Liver (tissue), 9 donors: Measurements from ENCODE around the gene TIRAP. TPM values are rescaled to one million over a fixed set of nuclear protein-coding genes. Genes with fewer than 3 reads are reported as not detected.
"Not testable (repeated sequence)": the region's sequence is repeated elsewhere in the genome, so short reads cannot be mapped to it uniquely, and the experiment has no call there.

ENCODE experiments used
- DNase-seq: peaks from one replicate; pipeline ENCODE4 v3.0.0-alpha.2; 2017; ENCODE audit warnings: low spot score
- H3K27ac ChIP-seq, 2 donors: one replicate each; pipeline ENCODE4 v1.7.0; 2013; ENCODE audit warnings: inconsistent platforms in 2 of 2, low read length in 2 of 2, control low read depth in 1 of 2, low read depth in 1 of 2, mild to moderate bottlenecking in 1 of 2
- H3K27me3 ChIP-seq, 4 donors: one replicate each; pipeline versions ENCODE4 v1.6.1 to v1.7.0; 2013; ENCODE audit warnings: low read length in 3 of 4, inconsistent platforms in 1 of 4, mild to moderate bottlenecking in 1 of 4, moderate library complexity in 1 of 4; ENCODE audit not compliant: control insufficient read depth in 4 of 4, insufficient read depth in 4 of 4
- H3K36me3 ChIP-seq, 4 donors: one replicate each; pipeline versions ENCODE4 v1.6.1 to v1.7.0; 2013; ENCODE audit warnings: low read length in 3 of 4, mild to moderate bottlenecking in 3 of 4, low read depth in 1 of 4, moderate library complexity in 1 of 4; ENCODE audit not compliant: control insufficient read depth in 4 of 4, insufficient read depth in 3 of 4
- H3K4me1 ChIP-seq, 4 donors: one replicate each; pipeline versions ENCODE4 v1.6.1 to v1.7.0; 2013; ENCODE audit warnings: low read length in 3 of 4, mild to moderate bottlenecking in 3 of 4, moderate library complexity in 1 of 4; ENCODE audit not compliant: control insufficient read depth in 4 of 4, insufficient read depth in 4 of 4
- H3K4me3 ChIP-seq, 3 donors: one replicate each; pipeline versions ENCODE4 v1.6.1 to v1.7.0; 2013; ENCODE audit warnings: low read length in 3 of 3, control low read depth in 1 of 3, low read depth in 1 of 3, mild to moderate bottlenecking in 1 of 3
- H3K9ac ChIP-seq, 2 donors: one replicate each; pipeline ENCODE4 v1.7.0; 2013; ENCODE audit warnings: low read length in 2 of 2, mild to moderate bottlenecking in 2 of 2, moderate library complexity in 2 of 2, control low read depth in 1 of 2, low read depth in 1 of 2
- H3K9me3 ChIP-seq, 4 donors: one replicate each; pipeline versions ENCODE4 v1.6.1 to v1.7.0; 2013; ENCODE audit warnings: low read length in 3 of 4; ENCODE audit not compliant: control insufficient read depth in 4 of 4
- EGR1 ChIP-seq, 2 donors: IDR thresholded peaks; 2 replicates each; pipeline ENCODE4 v1.6.1; 2016 to 2018; ENCODE audit warnings: antibody characterized with exemption in 2 of 2, low read depth in 2 of 2
- FOXA1 ChIP-seq: IDR thresholded peaks from 2 replicates; pipeline ENCODE4 v1.6.1; 2016; ENCODE audit warnings: antibody characterized with exemption
- FOXA2 ChIP-seq: IDR thresholded peaks from 2 replicates; pipeline ENCODE4 v1.6.1; 2016; ENCODE audit warnings: antibody characterized with exemption
- GABPA ChIP-seq, 2 donors: IDR thresholded peaks in 1 of 2; conservative IDR thresholded peaks in 1 of 2; 2 replicates each; pipeline ENCODE4 v1.6.1; 2016; ENCODE audit warnings: antibody characterized with exemption in 2 of 2, mild to moderate bottlenecking in 1 of 2, moderate library complexity in 1 of 2
- HNF4A ChIP-seq, 2 donors: conservative IDR thresholded peaks; 2 replicates each; pipeline ENCODE4 v1.6.1; 2016; ENCODE audit warnings: antibody characterized with exemption in 2 of 2, mild to moderate bottlenecking in 2 of 2
- HNF4G ChIP-seq: IDR thresholded peaks from 2 replicates; pipeline ENCODE4 v1.6.1; 2016; ENCODE audit warnings: antibody characterized with exemption
- NR2F2 ChIP-seq: IDR thresholded peaks from 2 replicates; pipeline ENCODE4 v1.6.1; 2016; ENCODE audit warnings: antibody characterized with exemption
- REST ChIP-seq: IDR thresholded peaks from 2 replicates; pipeline ENCODE4 v1.6.1; 2016; ENCODE audit warnings: antibody characterized with exemption, mild to moderate bottlenecking
- SP1 ChIP-seq: IDR thresholded peaks from 2 replicates; pipeline ENCODE4 v1.6.1; 2018; ENCODE audit warnings: antibody characterized with exemption, mild to moderate bottlenecking
- TAF1 ChIP-seq: conservative IDR thresholded peaks from 2 replicates; pipeline ENCODE4 v1.6.1; 2016; ENCODE audit warnings: antibody characterized with exemption, mild to moderate bottlenecking
- YY1 ChIP-seq: IDR thresholded peaks from 2 replicates; pipeline ENCODE4 v1.6.1; 2016; ENCODE audit warnings: antibody characterized with exemption, mild to moderate bottlenecking
- ZBTB33 ChIP-seq: IDR thresholded peaks from 2 replicates; pipeline ENCODE4 v1.6.1; 2016; ENCODE audit warnings: antibody characterized with exemption
- WGBS: extraction: QIAGEN DNeasy Blood & Tissue Kit; methylation state at CpG from one replicate; pipeline ENCODE4 v1.1.7; 2013; 5-methylcytosine and 5-hydroxymethylcytosine counted together
- polyA plus RNA-seq, 2 donors: library from polyadenylated mRNA; stranded (reverse) in 1 of 2; unstranded in 1 of 2; fragments of 200-250 nt in 1 of 2; fragments of >200 nt in 1 of 2; fragmentation: Nextera tagmentation in 1 of 2; extraction: Ambion mirVana in 1 of 2; gene quantifications; one replicate each; pipeline versions ENCODE4 v1.2.1 to v1.2.3, GENCODE V29; 2013 to 2015
- total RNA-seq, 2 donors: library from RNA; depleted of rRNA; stranded (reverse); fragments of >200 nt; gene quantifications; one replicate each; pipeline ENCODE4 v1.2.3, GENCODE V29; 2014
- TF ChIP-seq, protein P1 (sequence below): IDR thresholded peaks from 2 replicates; pipeline ENCODE4 v1.6.1; 2016; ENCODE audit warnings: antibody characterized with exemption
- TF ChIP-seq, protein P2 (sequence below): IDR thresholded peaks from 2 replicates; pipeline ENCODE4 v1.6.1; 2016; ENCODE audit warnings: antibody characterized with exemption
- donor health status: healthy.
- donor health status: healthy.
- donor health status: healthy.
- donor health status: healthy.
- donor health status: healthy.

The TIRAP gene
- total and polyA plus RNA-seq, 4 donors: 3.9 to 9.5 (median 6.4) TPM

- no peak for DNase-seq
- 93% methylated on average over 4 of the region's 4 CpGs for WGBS
- Histone ChIP-seq H3K4me3 (no peak overlapping the region), H3K4me1 (peaks cover 0 to 6% (median 2%) of the 10 kb centered on the region in 4 donors), H3K27me3 (no peaks in the 10 kb centered on the region), H3K27ac (no peak overlapping the region), H3K9ac (no peak overlapping the region), H3K9me3 (no peaks in the 10 kb centered on the region), H3K36me3 (peaks cover 0 to 13% (median 10%) of the 10 kb centered on the region in 4 donors)
- no peak for TF ChIP-seq HNF4A (conservative IDR thresholded peaks at IDR 0.05)
- TF ChIP-seq SP1: no peak
- no peak for TF ChIP-seq FOXA2
- no peak for TF ChIP-seq REST
- no peak for TF ChIP-seq HNF4G
- TF ChIP-seq, protein P1, sequence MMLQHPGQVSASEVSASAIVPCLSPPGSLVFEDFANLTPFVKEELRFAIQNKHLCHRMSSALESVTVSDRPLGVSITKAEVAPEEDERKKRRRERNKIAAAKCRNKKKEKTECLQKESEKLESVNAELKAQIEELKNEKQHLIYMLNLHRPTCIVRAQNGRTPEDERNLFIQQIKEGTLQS: no peak
- no peak for TF ChIP-seq ZBTB33
Observed at GRCh38 chr11:126253265-126253664, 29.6 kb upstream of the TIRAP start.

GRCh38 chr11:126254819-126255218, 28.1 kb upstream of the TIRAP start:
- no peak for TF ChIP-seq SP1
- TF ChIP-seq FOXA2: no peak
- TF ChIP-seq YY1: no peak
- TF ChIP-seq TAF1: no peak
- no peak for TF ChIP-seq HNF4G
- TF ChIP-seq EGR1 (IDR thresholded peaks at IDR 0.05; ENCODE audit: low read depth in 2 of 2): no peak
- TF ChIP-seq GABPA (IDR thresholded peaks at IDR 0.05 in 1 of 2, conservative IDR thresholded peaks at IDR 0.05 in 1 of 2): no peak
- TF ChIP-seq FOXA1: no peak
- TF ChIP-seq REST: no peak
- no peak for TF ChIP-seq ZBTB33
- TF ChIP-seq, protein P1: no peak
- TF ChIP-seq NR2F2: no peak
- TF ChIP-seq, protein P2, sequence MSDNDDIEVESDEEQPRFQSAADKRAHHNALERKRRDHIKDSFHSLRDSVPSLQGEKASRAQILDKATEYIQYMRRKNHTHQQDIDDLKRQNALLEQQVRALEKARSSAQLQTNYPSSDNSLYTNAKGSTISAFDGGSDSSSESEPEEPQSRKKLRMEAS: no peak
- H3K36me3 ChIP-seq: peaks cover 0 to 13% (median 10%) of the 10 kb centered on the region in 4 donors
- H3K27ac ChIP-seq: no peak overlapping the region
- no peak overlapping the region for H3K9ac ChIP-seq
- H3K27me3 ChIP-seq: no peaks in the 10 kb centered on the region
- H3K9me3 ChIP-seq: no peaks in the 10 kb centered on the region
- 73% methylated on average over 1 of the region's 1 CpG for WGBS
- H3K4me3 ChIP-seq: no peak overlapping the region
- H3K4me1 ChIP-seq: peaks cover 0 to 6% (median 2%) of the 10 kb centered on the region in 4 donors
- DNase-seq: no peak

GRCh38 chr11:126255507-126255906, 27.4 kb upstream of the TIRAP start:
- WGBS: 96% methylated on average over 5 of the region's 5 CpGs
- H3K36me3 ChIP-seq: peaks cover 0 to 13% (median 10%) of the 10 kb centered on the region in 4 donors
- H3K9ac ChIP-seq, H3K27ac ChIP-seq, H3K4me3 ChIP-seq, H3K4me1 ChIP-seq, H3K27me3 ChIP-seq, H3K9me3 ChIP-seq, DNase-seq: not testable (repeated sequence)
